NCI-H446 (cell line): ENCODE results near the gene RAP1GDS1.

Experiments
- DNase-seq, 2 experiments: peaks; one replicate each; lab custom pipeline; 2025; lab: John Stamatoyannopoulos, UW

RAP1GDS1 gene

DNA sequence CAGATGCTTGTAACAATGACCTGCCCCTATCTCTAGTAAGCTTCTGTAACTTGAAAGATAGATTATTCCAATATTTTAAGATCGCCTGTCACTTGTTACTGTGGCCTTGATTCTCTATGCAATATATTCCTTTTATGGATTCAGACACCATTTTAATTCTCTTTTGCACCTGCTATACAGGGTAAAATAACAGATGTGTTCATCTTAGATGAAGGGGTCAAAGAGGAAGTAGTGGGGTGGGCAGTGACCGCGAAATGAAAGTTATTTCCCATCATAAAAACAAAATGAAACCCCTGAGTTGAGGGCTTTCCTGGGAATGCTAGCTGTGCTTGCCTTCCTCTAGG lies 221.3 kb downstream of the RAP1GDS1 start:
- DNase-seq = no peak

DNA sequence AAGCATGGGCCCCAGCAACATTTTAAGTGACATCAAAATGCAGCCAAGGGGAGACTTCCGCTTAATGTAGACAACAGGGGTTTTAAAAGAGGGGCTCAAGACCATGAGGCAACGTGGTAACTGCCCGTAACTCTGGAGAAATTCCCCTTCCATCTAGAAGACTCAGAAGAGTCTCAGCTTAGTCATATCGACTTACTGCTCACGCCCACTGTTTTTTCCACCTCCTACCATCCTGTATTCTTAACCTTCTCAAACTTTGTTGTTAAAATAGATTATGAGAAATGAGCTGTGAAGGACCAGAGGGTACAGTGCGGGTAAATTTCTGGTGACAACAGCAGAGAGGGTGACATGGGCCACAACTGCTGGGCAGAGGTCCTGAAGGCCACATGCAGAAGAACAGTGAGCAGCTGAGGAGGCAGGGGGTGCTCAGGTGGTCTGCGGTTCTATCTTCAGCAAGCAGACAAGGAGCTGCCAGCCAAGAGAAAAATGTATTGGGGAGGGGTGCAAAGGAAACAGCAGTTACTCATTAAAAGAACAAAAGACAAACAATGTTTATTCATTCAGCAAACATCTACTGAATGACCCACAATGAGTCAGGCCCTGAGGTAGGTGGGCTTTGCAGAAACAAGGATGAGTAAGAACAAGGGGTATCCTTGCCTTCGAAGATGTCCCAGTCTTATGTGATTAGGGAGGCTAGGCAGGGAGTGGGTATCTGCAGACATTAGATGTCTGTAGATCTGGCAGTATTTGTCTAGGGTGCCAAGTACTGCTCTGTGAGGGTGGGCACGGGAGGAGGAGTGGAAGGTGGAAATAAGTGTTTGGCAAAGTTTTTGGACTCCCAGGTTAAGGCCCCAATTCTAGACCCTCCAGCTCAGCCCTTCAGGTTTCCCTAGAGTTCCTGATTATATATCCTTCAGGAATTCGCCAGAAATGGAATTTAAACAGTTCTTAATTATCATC lies 221.9 kb downstream of the RAP1GDS1 start:
- no peak for DNase-seq

GRCh38 chr4:98484031-98484430 lies 222.8 kb downstream of the RAP1GDS1 start:
- DNase-seq = no peak

DNA sequence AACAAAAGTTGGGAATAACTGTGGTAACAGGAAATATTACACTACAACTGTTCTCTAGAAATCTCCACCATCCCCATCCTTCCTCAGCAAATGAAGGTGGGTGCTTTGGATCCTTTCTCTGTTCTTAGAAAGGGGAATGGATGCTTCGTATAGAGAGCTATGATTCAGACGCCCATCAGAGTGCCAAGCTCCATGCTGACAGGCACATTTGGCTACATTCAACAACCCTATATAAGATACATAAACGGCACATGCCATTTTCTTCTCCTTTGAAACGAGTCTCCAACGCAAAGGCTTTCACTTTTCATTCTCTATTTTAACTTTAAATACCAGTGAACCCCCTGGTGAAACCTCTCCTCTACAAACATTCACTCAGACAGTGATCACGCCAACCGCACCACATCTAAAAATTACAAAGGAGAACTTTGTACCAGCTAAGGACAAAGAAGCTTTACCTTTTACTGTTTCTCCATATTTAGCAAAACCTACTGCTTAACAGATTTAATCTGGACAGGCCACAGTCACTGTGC lies 224.7 kb downstream of the RAP1GDS1 start:
- no peak for DNase-seq

DNA sequence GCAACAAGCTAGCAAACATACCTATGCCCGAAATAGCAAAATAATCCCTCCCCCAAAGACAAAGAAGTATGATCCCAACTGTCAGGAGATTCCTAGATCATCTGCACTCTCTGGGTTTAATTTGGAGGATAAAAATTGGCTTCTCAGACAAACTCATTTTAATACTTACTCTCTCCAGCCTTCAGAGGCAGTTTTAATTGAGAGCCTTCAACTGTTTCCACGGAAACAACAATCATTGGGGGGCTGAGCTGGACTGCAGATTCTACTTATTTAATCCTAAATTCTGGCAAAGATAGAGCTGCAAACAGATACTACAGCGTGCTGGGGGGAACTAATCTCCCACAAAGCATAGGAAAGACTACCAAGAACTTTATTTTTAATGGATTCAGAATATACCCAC lies 229.1 kb downstream of the RAP1GDS1 start:
- no peak for DNase-seq

DNA sequence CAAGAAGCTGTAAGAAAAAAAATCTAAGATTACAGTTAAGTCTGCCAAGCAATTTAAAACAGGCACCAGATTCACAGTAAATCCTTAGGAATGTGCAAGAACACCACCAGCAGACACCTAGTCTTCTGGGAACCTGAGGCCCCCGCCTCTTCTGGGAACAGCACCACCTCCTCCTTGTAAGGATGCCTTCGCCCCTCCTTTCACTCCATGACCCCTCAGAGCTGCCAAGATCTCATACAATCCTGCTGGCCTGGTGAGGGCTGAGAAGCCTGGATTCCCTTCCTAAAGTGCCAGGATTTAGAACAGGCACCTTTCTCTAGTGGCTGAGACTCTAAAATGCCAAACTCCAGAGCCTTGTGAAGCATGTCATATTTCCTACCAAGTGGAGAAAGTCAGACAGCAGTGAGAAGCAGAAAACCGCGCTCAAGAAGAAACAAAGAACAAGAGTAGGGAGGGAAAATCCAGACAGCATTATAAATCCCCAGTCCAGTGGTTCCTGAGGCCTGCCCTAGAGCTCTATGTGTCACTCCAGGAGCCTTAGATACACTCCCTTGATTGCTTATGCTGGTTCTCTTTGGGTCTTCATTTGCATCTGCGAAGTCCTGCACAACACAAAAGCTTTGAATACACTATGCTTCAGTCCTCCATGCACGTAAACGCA lies 230.8 kb downstream of the RAP1GDS1 start:
- DNase-seq = no peak

- DNase-seq = no peak
These were observed 232.1 kb downstream of the RAP1GDS1 start for GRCh38 chr4:98493296-98493695.
